H9 (cell line): ENCODE data around the gene STK32C. TPM values are rescaled to one million over a fixed set of nuclear protein-coding genes. Genes with fewer than 3 reads are reported as not detected.

ENCODE experiments used
- DNase-seq: peaks from one replicate; pipeline ENCODE4 v3.0.0-alpha.2; 2017
- H2AFZ ChIP-seq: one replicate; pipeline ENCODE4 v1.6.1; 2013; ENCODE audit warnings: mild to moderate bottlenecking, low read length, control low read depth, moderate library complexity
- H2AK5ac ChIP-seq: 2 replicates; pipeline ENCODE4 v1.6.1; 2013; ENCODE audit warnings: low read length, control low read depth, mixed read lengths; ENCODE audit not compliant: insufficient read length
- H2BK120ac ChIP-seq: one replicate; pipeline ENCODE4 v1.6.1; 2013; ENCODE audit warnings: low read depth, mild to moderate bottlenecking, low read length, control low read depth, inconsistent platforms; ENCODE audit not compliant: poor library complexity, severe bottlenecking
- H2BK12ac ChIP-seq: 2 replicates; pipeline ENCODE4 v1.6.1; 2013; ENCODE audit warnings: low read length, control low read depth, mixed read lengths, low read depth; ENCODE audit not compliant: insufficient read length
- H2BK15ac ChIP-seq: 2 replicates; pipeline ENCODE4 v1.6.1; 2013; ENCODE audit warnings: low read depth, low read length, control low read depth
- H2BK20ac ChIP-seq: one replicate; pipeline ENCODE4 v1.6.1; 2013; ENCODE audit warnings: low read depth, mild to moderate bottlenecking, low read length, control low read depth, inconsistent platforms; ENCODE audit not compliant: poor library complexity, severe bottlenecking
- H2BK5ac ChIP-seq: 2 replicates; pipeline ENCODE4 v1.6.1; 2013; ENCODE audit warnings: low read length, control low read depth, mixed read lengths; ENCODE audit not compliant: insufficient read length
- H3K14ac ChIP-seq: 2 replicates; pipeline ENCODE4 v1.6.1; 2013; ENCODE audit warnings: low read length, control low read depth; ENCODE audit not compliant: insufficient read depth
- H3K18ac ChIP-seq: 2 replicates; pipeline ENCODE4 v1.6.1; 2013; ENCODE audit warnings: low read depth, mild to moderate bottlenecking, mixed read lengths, low read length, control low read depth; ENCODE audit not compliant: insufficient read length
- H3K23ac ChIP-seq: 2 replicates; pipeline ENCODE4 v1.6.1; 2013; ENCODE audit warnings: low read length, control low read depth, mixed read lengths, low read depth; ENCODE audit not compliant: insufficient read length
- H3K23me2 ChIP-seq: 2 replicates; pipeline ENCODE4 v1.6.1; 2013; ENCODE audit warnings: low read depth, mild to moderate bottlenecking, mixed read lengths, low read length, control low read depth; ENCODE audit not compliant: insufficient read length, poor library complexity, severe bottlenecking
- H3K27ac ChIP-seq: 2 replicates; pipeline ENCODE4 v1.5.1; 2013; ENCODE audit warnings: low read length, control low read depth, mixed read lengths, low read depth; ENCODE audit not compliant: insufficient read length
- H3K27me3 ChIP-seq: 2 replicates; pipeline ENCODE4 v1.6.1; 2013; ENCODE audit warnings: low read length, control low read depth, inconsistent platforms; ENCODE audit not compliant: insufficient read depth
- H3K4ac ChIP-seq: 2 replicates; pipeline ENCODE4 v1.6.1; 2013; ENCODE audit warnings: low read depth, mild to moderate bottlenecking, control low read depth, inconsistent platforms, low read length, moderate library complexity
- H3K4me1 ChIP-seq: 2 replicates; pipeline ENCODE4 v1.6.1; 2013; ENCODE audit warnings: low read length, control low read depth, inconsistent platforms; ENCODE audit not compliant: insufficient read depth
- H3K4me2 ChIP-seq: 2 replicates; pipeline ENCODE4 v1.6.1; 2013; ENCODE audit warnings: low read length, control low read depth, mixed read lengths; ENCODE audit not compliant: insufficient read length, insufficient read depth
- H3K56ac ChIP-seq: 2 replicates; pipeline ENCODE4 v1.6.1; 2013; ENCODE audit warnings: low read depth, mild to moderate bottlenecking, mixed read lengths, low read length, control low read depth; ENCODE audit not compliant: insufficient read length
- H3K79me1 ChIP-seq: 2 replicates; pipeline ENCODE4 v1.6.1; 2013; ENCODE audit warnings: low read depth, mild to moderate bottlenecking, moderate library complexity, low read length, control low read depth, inconsistent platforms; ENCODE audit not compliant: insufficient read depth, poor library complexity, severe bottlenecking
- H3K79me2 ChIP-seq: 2 replicates; pipeline ENCODE4 v1.6.1; 2013; ENCODE audit warnings: low read length, control low read depth, inconsistent platforms; ENCODE audit not compliant: insufficient read depth
- H3K9ac ChIP-seq: 2 replicates; pipeline ENCODE4 v1.6.1; 2013; ENCODE audit warnings: low read length, control low read depth, mixed read lengths; ENCODE audit not compliant: insufficient read length; ENCODE audit errors: extremely low read depth
- H3K9me3 ChIP-seq: one replicate; pipeline ENCODE4 v1.6.1; 2013; ENCODE audit warnings: low read depth, low read length, inconsistent platforms; ENCODE audit not compliant: control insufficient read depth
- H3T11ph ChIP-seq: one replicate; pipeline ENCODE4 v1.6.1; 2013; ENCODE audit warnings: mild to moderate bottlenecking, low read length, control low read depth, inconsistent platforms
- H4K20me1 ChIP-seq: one replicate; pipeline ENCODE4 v1.6.1; 2013; ENCODE audit not compliant: control insufficient read depth, insufficient read length, insufficient read depth
- H4K5ac ChIP-seq: 2 replicates; pipeline ENCODE4 v1.6.1; 2013; ENCODE audit warnings: low read depth, mild to moderate bottlenecking, mixed read lengths, low read length, control low read depth; ENCODE audit not compliant: insufficient read length
- H4K8ac ChIP-seq: replicated peaks from 2 replicates; pipeline ENCODE4 v1.6.1; 2013; ENCODE audit warnings: low read length, control low read depth, mixed read lengths, low read depth; ENCODE audit not compliant: insufficient read length
- H4K91ac ChIP-seq: 2 replicates; pipeline ENCODE4 v1.6.1; 2013; ENCODE audit warnings: low read depth, mild to moderate bottlenecking, moderate library complexity, mixed read lengths, low read length, control low read depth; ENCODE audit not compliant: insufficient read length
- H3K27ac Mint-ChIP-seq, 3 experiments: 2 replicates in 2 of 3; 3 replicates in 1 of 3; pipeline ENCODE4 v1.8.0; 2020 to 2021; ENCODE audit warnings: mixed read lengths in 3 of 3, mild to moderate bottlenecking in 1 of 3, moderate library complexity in 1 of 3
- H3K27me3 Mint-ChIP-seq: 2 replicates; pipeline ENCODE4 v1.8.0; 2021; ENCODE audit warnings: low read depth, mild to moderate bottlenecking, moderate library complexity, mixed read lengths
- H3K36me3 Mint-ChIP-seq, 3 experiments: 2 replicates in 2 of 3; 3 replicates in 1 of 3; pipeline ENCODE4 v1.8.0; 2020 to 2021; ENCODE audit warnings: low read depth in 3 of 3, mixed read lengths in 3 of 3; ENCODE audit not compliant: insufficient read depth in 1 of 3
- H3K4me1 Mint-ChIP-seq, 2 experiments: 2 replicates each; pipeline ENCODE4 v1.8.0; 2020; ENCODE audit warnings: mixed read lengths in 2 of 2
- H3K4me3 Mint-ChIP-seq, 2 experiments: 2 replicates in 1 of 2; 3 replicates in 1 of 2; pipeline ENCODE4 v1.8.0; 2020 to 2021; ENCODE audit warnings: mild to moderate bottlenecking in 2 of 2, mixed read lengths in 2 of 2, moderate library complexity in 1 of 2
- H3K9me3 Mint-ChIP-seq, 2 experiments: 2 replicates in 1 of 2; 3 replicates in 1 of 2; pipeline ENCODE4 v1.8.0; 2020; ENCODE audit warnings: mild to moderate bottlenecking in 2 of 2, mixed read lengths in 2 of 2, moderate library complexity in 1 of 2
- CTCF ChIP-seq: fragments of 200-600 bp; sonication (generic); conservative IDR thresholded peaks from 3 replicates; pipeline ENCODE4 v1.8.0; 2021; ENCODE audit warnings: antibody characterized with exemption, mild to moderate bottlenecking
- WGBS: extraction: QIAGEN DNeasy Blood & Tissue Kit; methylation state at CpG from one replicate; pipeline ENCODE4 v1.1.7; 2013; ENCODE audit warnings: missing lambda C conversion rate, low lambda C conversion rate, mixed read lengths; ENCODE audit not compliant: insufficient read length; ENCODE audit errors: extremely low coverage; 5-methylcytosine and 5-hydroxymethylcytosine counted together
- total RNA-seq: library from RNA; stranded (reverse); gene quantifications from 2 replicates; pipeline ENCODE4 v1.2.1, GENCODE V29; 2021

The STK32C gene
- total RNA-seq, 1 experiment from 2014 or later: 11.3 TPM

GRCh38 chr10:132250481-132251475, 57.0 kb downstream of the STK32C start:
- Histone ChIP-seq H2BK12ac (no peak overlapping the region), H4K8ac (no peak overlapping the region), H3K9me3 (no peaks in the 10 kb centered on the region), H2BK120ac (no peak overlapping the region), H3K14ac (no peak overlapping the region), H3K56ac (no peak overlapping the region), H3K18ac (no peak overlapping the region), H3K27me3 (no peaks in the 10 kb centered on the region), H3K23ac (no peak overlapping the region), H4K91ac (no peak overlapping the region), H3K4me2 (no peak overlapping the region), H4K5ac (no peak overlapping the region), H4K20me1 (no peaks in the 10 kb centered on the region), H3K4ac (no peak overlapping the region), H3K27ac (no peak overlapping the region), H3T11ph (no peak overlapping the region), H2AFZ (no peak overlapping the region), H3K79me1 (no peaks in the 10 kb centered on the region), H3K79me2 (no peaks in the 10 kb centered on the region), H2AK5ac (no peak overlapping the region), H3K23me2 (peaks cover 4% of the 10 kb centered on the region), H2BK20ac (no peak overlapping the region), H3K9ac (no peak overlapping the region), H2BK5ac (no peak overlapping the region), H3K4me1 (no peaks in the 10 kb centered on the region), H2BK15ac (no peak overlapping the region)
- H3K4me1 Mint-ChIP-seq: peaks cover 8 to 20% of the 10 kb centered on the region in 2 experiments
- DNase-seq: no peak
- H3K9me3 Mint-ChIP-seq: no peaks in the 10 kb centered on the region
- H3K36me3 Mint-ChIP-seq: no peaks in the 10 kb centered on the region
- peaks cover 4% of the 10 kb centered on the region for H3K27me3 Mint-ChIP-seq
- H3K4me3 Mint-ChIP-seq: no peak overlapping the region
- TF ChIP-seq CTCF: no peak
- no peak overlapping the region for H3K27ac Mint-ChIP-seq
- WGBS: no CpG with 5 or more reads among the region's 30 CpGs
